Measurements from ENCODE around the gene GGT5.

GRCh38 chr22:24208012-24208749, 36.7 kb downstream of the GGT5 start:
- no peak for TF ChIP-seq POLR2A (IDR thresholded peaks at IDR 0.05)
- TF ChIP-seq CTCF (IDR thresholded peaks at IDR 0.05) = no peak
- no peak for TF ChIP-seq EP300 (IDR thresholded peaks at IDR 0.05)
- peak; percentile 36 to 87 (median 63) for TF ChIP-seq POLR2AphosphoS5 (IDR thresholded peaks at IDR 0.05)
